ENCODE measurements around the gene PYURF.

Gene PYURF

DNA sequence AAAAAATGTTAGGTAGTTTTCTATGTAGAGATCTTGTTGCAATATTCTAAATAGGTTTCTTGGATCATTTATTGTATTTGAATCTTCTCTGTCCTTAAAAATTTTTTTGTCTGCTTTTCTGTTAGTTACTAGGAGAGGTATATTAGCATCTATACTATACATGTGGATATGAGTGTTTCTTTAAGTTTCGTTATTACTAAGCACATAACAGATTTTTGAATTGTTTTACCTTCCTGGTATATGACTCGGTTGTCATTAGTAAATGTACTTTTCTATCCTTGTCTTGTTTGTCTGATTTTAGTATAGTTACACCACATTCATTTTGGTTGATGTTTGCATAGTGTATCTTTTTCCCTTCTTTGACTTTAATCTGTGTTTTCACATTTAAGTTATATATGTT, 20.2 kb downstream of the PYURF start:
- no peak for DNase-seq

DNA sequence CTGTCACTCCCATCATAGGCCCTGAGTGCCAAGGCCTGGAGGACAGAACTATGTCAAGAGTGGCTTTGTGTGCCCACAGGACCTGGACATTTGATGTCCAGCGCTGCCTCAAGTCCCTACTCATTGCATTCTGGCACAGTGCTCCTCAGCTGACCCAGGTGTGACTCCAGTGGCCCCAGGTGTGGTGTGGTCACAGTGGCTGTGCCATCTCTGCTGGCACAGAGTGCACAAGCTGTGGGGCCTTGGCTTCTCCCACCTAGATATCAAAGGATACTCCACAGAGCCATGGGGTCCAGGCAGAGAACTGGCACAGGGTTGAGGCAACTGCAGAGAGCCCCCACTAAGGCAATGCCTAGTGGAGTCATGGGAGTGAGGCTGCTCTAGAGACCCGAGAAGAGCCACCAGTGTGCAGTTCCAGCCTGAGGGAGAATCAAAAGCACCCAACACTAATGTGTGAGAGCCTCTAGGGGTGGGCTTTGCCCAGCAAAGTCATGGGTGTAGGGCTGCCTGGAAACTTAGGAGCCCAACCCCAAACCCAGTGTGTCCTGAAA, 25.6 kb downstream of the PYURF start:
- no peak for DNase-seq

DNA sequence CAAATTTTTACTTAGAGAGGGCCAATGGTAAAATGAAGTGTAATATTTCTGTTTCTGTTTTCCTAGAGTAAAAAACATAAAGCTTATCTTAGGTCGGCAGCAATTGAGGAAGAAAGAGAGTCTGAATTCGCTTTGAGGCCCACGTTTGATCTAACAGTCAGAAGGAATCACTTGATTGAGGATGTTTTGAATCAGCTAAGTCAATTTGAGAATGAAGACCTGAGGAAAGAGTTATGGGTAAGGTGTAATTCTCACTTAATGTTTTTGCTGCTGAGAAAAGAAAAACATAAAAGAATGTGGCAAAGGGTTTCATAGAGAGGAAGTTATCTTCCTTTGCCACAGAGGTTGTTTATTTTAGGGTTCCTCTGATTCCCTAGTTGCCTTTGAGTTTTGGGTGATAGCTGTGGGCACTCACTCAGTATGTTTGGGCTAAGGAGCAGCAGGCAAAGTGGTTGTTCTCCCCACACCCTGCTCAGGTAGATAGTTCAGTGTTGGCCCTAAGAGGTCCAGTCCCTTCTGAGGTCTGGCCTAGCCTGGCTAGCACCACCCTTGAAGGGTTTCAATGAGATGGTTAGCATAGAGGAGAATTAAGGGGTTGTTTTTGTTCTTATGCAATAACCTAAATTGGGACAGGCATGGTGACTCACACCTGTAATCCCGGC, 34.3 kb downstream of the PYURF start:
- DNase-seq, result no peak

DNA sequence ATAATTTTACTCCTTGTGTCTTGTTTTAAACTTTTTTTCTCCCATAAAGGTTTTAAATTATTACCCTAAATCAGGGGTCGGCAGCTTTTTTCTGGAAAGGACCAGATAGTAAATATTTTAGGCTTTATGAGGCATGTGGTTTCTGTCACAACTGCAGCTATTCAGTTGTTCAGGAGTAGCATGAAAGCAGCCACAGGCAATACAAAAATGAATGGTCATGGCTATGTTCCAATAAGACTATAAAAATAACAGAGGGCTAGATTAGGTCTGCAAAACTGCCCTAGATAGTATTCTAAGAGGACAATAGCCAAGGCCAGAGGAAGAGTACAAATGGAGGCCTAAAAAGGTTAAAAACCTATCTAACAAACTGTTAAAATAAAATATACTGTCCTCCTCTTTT, 42.0 kb downstream of the PYURF start:
- DNase-seq, result no peak

DNA sequence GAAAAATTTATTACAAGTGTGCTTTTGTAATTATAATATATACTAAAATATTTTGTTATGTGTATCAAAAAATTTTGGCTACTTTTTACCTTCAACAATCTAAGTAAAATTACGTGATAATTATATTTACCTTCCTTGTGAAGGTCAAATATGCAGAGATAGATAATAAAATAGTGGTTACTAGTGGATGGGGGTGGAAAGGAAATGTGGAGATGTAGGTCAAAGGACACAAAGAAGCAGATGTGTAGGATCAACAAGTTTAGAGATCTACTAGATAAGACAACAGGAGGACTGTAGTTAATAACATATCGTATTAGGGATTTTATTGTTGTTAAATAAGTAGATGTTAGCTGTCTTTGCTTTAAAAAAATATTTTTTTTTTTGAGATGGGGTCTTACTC, 45.3 kb downstream of the PYURF start:
- DNase-seq, result no peak

DNA sequence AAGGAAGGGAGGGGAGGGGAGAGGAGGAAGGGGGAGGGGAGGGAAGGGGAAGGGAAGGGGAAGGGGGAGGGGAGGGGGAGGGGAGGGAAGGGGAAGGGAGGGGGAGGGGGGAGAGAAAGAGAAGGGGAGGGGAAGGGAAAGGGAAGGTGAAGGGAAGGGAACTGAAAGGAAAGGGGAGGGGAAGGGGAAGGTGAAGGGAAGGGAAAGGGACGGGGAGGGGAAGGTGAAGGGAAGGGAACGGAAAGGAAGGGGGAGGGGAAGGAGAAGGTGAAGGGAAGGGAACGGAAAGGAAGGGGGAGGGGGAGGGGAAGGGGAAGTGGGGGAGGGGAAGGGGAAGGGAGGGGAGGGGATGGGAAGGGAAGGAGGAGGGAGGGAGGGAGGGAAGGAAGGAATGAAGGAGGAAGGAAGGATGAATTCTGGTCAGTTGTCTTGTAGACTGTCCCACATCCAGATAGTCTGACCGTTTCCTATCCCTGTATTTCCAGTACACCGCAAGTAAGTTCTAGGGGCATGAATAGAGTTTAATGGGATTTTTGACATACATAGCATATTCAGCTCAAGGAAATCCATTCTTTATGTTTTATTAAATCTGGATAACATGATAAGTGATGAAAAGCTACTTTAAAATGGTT, 46.2 kb downstream of the PYURF start:
- no peak for DNase-seq
